B cell (primary cell): ENCODE data around the gene TMEM163. TPM values are rescaled to one million over a fixed set of nuclear protein-coding genes. Genes with fewer than 3 reads are reported as not detected.
A peak's percentile ranks its signal among the peaks of the same experiment; 100 is the strongest.

Source experiments
- ATAC-seq: fragments of 200-7000 bp; cut with Tn5 transposase; one replicate; pipeline ENCODE4 v1.10.0; 2021; ENCODE audit warnings: low read depth, mild to moderate bottlenecking, moderate number of reproducible peaks, moderate library complexity
- CTCF ChIA-PET: fragments of 350-600 bp; sonication (Branson Sonifier 250); formaldehyde crosslinking; loops from one replicate; lab custom pipeline; 2021; ENCODE audit warnings: antibody characterized with exemption, inconsistent platforms; lab: Charles Lee
- POLR2A ChIA-PET: fragments of 350-600 bp; sonication (Branson Sonifier 250); formaldehyde crosslinking; loops from one replicate; lab custom pipeline; 2021; ENCODE audit warnings: antibody characterized with exemption; lab: Charles Lee
- DNase-seq: peaks from one replicate; pipeline ENCODE4 v3.0.0; 2013
- H2AFZ ChIP-seq: 2 replicates; pipeline ENCODE4 v1.6.1; 2012; ENCODE audit warnings: mild to moderate bottlenecking, low read depth, low read length; ENCODE audit not compliant: insufficient read depth, poor library complexity, severe bottlenecking
- H3K27ac ChIP-seq, 2 donors: 1 replicate in 1 of 2; 2 replicates in 1 of 2; pipeline ENCODE4 v1.5.1; 2012 to 2013; ENCODE audit warnings: low read length in 2 of 2, mild to moderate bottlenecking in 2 of 2, moderate library complexity in 1 of 2
- H3K27me3 ChIP-seq, 4 experiments: fragments of 200-600 bp in 1 of 4; sonication (generic) in 1 of 4; replicated peaks in 1 of 4; 1 replicate in 2 of 4; 2 replicates in 2 of 4; pipeline versions ENCODE4 v1.6.1 to v1.7.0; 2013 to 2016; ENCODE audit warnings: low read length in 3 of 4, mild to moderate bottlenecking in 2 of 4, mixed read lengths in 1 of 4, moderate library complexity in 1 of 4; ENCODE audit not compliant: insufficient read depth in 4 of 4, control insufficient read depth in 3 of 4; ENCODE audit errors: control extremely low read depth in 1 of 4
- H3K36me3 ChIP-seq, 2 experiments: replicated peaks in 1 of 2; 1 replicate in 1 of 2; 2 replicates in 1 of 2; pipeline versions ENCODE4 v1.6.1 to v1.7.1; 2013; ENCODE audit warnings: low read length in 1 of 2; ENCODE audit not compliant: insufficient read depth in 2 of 2, control insufficient read depth in 1 of 2; ENCODE audit errors: control extremely low read depth in 1 of 2, extremely low read depth in 1 of 2
- H3K4me1 ChIP-seq, 2 donors: fragments of 200-600 bp in 1 of 2; sonication (generic) in 1 of 2; 1 replicate in 1 of 2; 2 replicates in 1 of 2; pipeline versions ENCODE4 v1.5.1 to v1.6.1; 2013 to 2017; ENCODE audit warnings: low read length in 2 of 2; ENCODE audit not compliant: control insufficient read depth in 2 of 2, insufficient read depth in 2 of 2
- H3K4me2 ChIP-seq: replicated peaks from 2 replicates; pipeline ENCODE3; 2012; ENCODE audit warnings: mild to moderate bottlenecking, low read depth, low read length; ENCODE audit not compliant: poor library complexity, severe bottlenecking
- H3K4me3 ChIP-seq, 5 experiments: fragments of 200-600 bp in 1 of 5; sonication (generic) in 1 of 5; 1 replicate in 3 of 5; 2 replicates in 2 of 5; pipeline versions ENCODE4 v1.5.1 to v1.7.0; 2011 to 2016; ENCODE audit warnings: low read length in 4 of 5, mild to moderate bottlenecking in 4 of 5, low read depth in 2 of 5, control low read depth in 1 of 5, moderate library complexity in 1 of 5; ENCODE audit not compliant: insufficient read depth in 1 of 5; ENCODE audit errors: control extremely low read depth in 1 of 5, extremely low read depth in 1 of 5
- H3K79me2 ChIP-seq: fragments of 200-600 bp; sonication (generic); one replicate; pipeline ENCODE4 v1.6.0; 2016; ENCODE audit warnings: low read length; ENCODE audit not compliant: control insufficient read depth, insufficient read depth
- H3K9ac ChIP-seq: fragments of 200-600 bp; sonication (generic); 2 replicates; pipeline ENCODE4 v1.6.1; 2017; ENCODE audit warnings: mild to moderate bottlenecking, low read length, moderate library complexity
- H3K9me3 ChIP-seq, 3 donors: one replicate each; pipeline versions ENCODE4 v1.6.1 to v1.7.1; 2013; ENCODE audit warnings: low read length in 2 of 3; ENCODE audit not compliant: control insufficient read depth in 2 of 3, insufficient read depth in 1 of 3; ENCODE audit errors: control extremely low read depth in 1 of 3
- H4K20me1 ChIP-seq: 2 replicates; pipeline ENCODE4 v1.6.0; 2012; ENCODE audit warnings: mild to moderate bottlenecking, low read length; ENCODE audit not compliant: insufficient read depth, control insufficient read depth, poor library complexity, severe bottlenecking
- H3K27ac Mint-ChIP-seq: one replicate; pipeline ENCODE4 v1.8.0; 2021; ENCODE audit warnings: mixed read lengths
- H3K27me3 Mint-ChIP-seq: one replicate; pipeline ENCODE4 v1.8.0; 2021; ENCODE audit warnings: mixed read lengths
- H3K4me1 Mint-ChIP-seq: one replicate; pipeline ENCODE4 v1.8.0; 2021; ENCODE audit warnings: mixed read lengths
- H3K4me3 Mint-ChIP-seq: one replicate; pipeline ENCODE4 v1.8.0; 2021; ENCODE audit warnings: mixed read lengths
- H3K9me3 Mint-ChIP-seq: one replicate; pipeline ENCODE4 v1.8.0; 2022; ENCODE audit warnings: mixed read lengths; ENCODE audit not compliant: insufficient read depth
- EZH2 ChIP-seq: IDR thresholded peaks from 2 replicates; pipeline ENCODE4 v1.6.1; 2012; ENCODE audit warnings: borderline replicate concordance, low read depth, mild to moderate bottlenecking, moderate library complexity, low read length; ENCODE audit not compliant: insufficient read depth, poor library complexity, severe bottlenecking
- WGBS: methylation state at CpG from one replicate; pipeline ENCODE4 v1.1.5; 2013; ENCODE audit warnings: missing lambda C conversion rate; ENCODE audit not compliant: insufficient coverage; 5-methylcytosine and 5-hydroxymethylcytosine counted together
- intact Hi-C: fragments of 100-400 bp; cut with micrococcal nuclease; formaldehyde crosslinking; loops from one replicate; pipeline ENCODE4 v1.10.0; 2022
- polyA plus RNA-seq: library from polyadenylated mRNA; depleted of rRNA; stranded (reverse); fragments of >200 nt; gene quantifications from 2 replicates; pipeline ENCODE4 v1.2.3, GENCODE V29; 2012
- total RNA-seq, 2 donors: library from RNA; stranded (reverse); fragments of 120-200 nt in 1 of 2; gene quantifications; 1 replicate in 1 of 2; 2 replicates in 1 of 2; pipeline versions ENCODE4 v1.2.3 to v1.2.4, GENCODE V29; 2013 to 2022
- TF ChIP-seq, protein P1 (sequence below): fragments of 200-600 bp; IDR thresholded peaks from one replicate; pipeline ENCODE4 v1.8.0; 2022; ENCODE audit warnings: antibody characterized with exemption, mild to moderate bottlenecking

Gene TMEM163
- total and polyA plus RNA-seq, 2 donors (not counting 1 experiment from before 2014, with no cell fraction given): 2.6 to 5.6 TPM

DNA sequence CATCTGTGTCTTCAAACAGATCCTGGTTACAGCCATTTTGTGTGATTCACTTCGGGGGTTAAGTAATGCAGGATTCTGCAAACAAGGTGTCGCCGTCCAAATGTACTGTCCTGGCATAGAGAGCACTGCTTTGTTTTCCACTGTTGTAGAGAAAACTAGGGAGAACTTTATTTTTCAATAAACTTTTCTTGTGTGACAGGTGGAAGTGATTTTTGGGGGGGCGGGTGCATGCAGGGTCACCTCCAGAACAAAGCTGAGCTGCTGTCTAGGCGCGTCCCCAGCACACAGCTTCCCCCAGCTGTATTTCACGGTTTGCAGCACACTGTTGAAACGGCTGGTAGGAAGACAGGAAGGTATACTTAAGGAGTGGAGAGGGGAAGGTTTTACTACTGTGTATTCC, 264.4 kb downstream of the TMEM163 start:
- no peak overlapping the region for H3K4me3 ChIP-seq
- H3K27me3 Mint-ChIP-seq: no peaks in the 10 kb centered on the region
- H3K4me3 Mint-ChIP-seq: no peak overlapping the region
- H3K4me2 ChIP-seq: no peak overlapping the region
- no peaks in the 10 kb centered on the region for H3K9me3 Mint-ChIP-seq
- ATAC-seq: no peak
- no peaks in the 10 kb centered on the region for H3K79me2 ChIP-seq
- peak overlapping the region; percentile 32 for H3K27ac Mint-ChIP-seq
- intact Hi-C loops: no loop called here
- H2AFZ ChIP-seq: no peak overlapping the region
- peaks cover 22% of the 10 kb centered on the region for H4K20me1 ChIP-seq
- 95% methylated on average over 3 of the region's 8 CpGs for WGBS
- ChIA-PET POLR2A (no interaction called here), CTCF (interaction anchor here (0.8 to 1.4 kb wide), 6 partner anchors 9 to 570 kb away, joined by 3 to 6 read pairs (median 4); no protein-coding TSS in a partner anchor)
- H3K4me1 ChIP-seq: no peaks in the 10 kb centered on the region
- H3K9me3 ChIP-seq: peaks cover 0 to 3% (median 0%) of the 10 kb centered on the region in 3 donors
- TF ChIP-seq EZH2: no peak
- TF ChIP-seq, protein P1, sequence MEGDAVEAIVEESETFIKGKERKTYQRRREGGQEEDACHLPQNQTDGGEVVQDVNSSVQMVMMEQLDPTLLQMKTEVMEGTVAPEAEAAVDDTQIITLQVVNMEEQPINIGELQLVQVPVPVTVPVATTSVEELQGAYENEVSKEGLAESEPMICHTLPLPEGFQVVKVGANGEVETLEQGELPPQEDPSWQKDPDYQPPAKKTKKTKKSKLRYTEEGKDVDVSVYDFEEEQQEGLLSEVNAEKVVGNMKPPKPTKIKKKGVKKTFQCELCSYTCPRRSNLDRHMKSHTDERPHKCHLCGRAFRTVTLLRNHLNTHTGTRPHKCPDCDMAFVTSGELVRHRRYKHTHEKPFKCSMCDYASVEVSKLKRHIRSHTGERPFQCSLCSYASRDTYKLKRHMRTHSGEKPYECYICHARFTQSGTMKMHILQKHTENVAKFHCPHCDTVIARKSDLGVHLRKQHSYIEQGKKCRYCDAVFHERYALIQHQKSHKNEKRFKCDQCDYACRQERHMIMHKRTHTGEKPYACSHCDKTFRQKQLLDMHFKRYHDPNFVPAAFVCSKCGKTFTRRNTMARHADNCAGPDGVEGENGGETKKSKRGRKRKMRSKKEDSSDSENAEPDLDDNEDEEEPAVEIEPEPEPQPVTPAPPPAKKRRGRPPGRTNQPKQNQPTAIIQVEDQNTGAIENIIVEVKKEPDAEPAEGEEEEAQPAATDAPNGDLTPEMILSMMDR: no peak
- peaks cover 0 to 49% of the 10 kb centered on the region in 2 experiments for H3K36me3 ChIP-seq
- no peak for DNase-seq
- H3K27me3 ChIP-seq: no peaks in the 10 kb centered on the region
- H3K27ac ChIP-seq: no peak overlapping the region
- no peaks in the 10 kb centered on the region for H3K4me1 Mint-ChIP-seq
- no peak overlapping the region for H3K9ac ChIP-seq

DNA sequence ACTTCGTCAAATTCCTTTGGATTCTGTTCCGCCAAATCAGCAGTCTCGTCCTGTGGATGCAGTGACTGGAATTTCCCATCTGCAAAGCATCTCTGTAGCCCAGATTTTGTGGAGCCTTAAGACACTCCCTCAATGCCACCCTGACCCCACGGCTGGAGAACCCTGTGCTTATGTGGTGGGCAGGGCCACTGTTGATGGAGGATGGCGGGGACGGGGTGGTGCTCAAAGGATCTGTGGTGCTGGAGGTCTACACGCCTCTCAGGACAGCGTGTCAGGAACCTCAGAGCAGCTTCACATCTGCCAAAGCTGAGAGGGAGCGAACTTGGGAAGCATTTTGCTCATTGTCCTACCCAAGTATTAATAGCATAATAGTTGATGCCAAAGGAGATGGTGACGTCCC, 264.8 kb downstream of the TMEM163 start:
- Histone ChIP-seq H3K27ac (no peak overlapping the region), H3K79me2 (no peaks in the 10 kb centered on the region), H3K36me3 (peaks cover 0 to 52% of the 10 kb centered on the region in 2 experiments), H3K4me2 (no peak overlapping the region), H3K4me1 (no peaks in the 10 kb centered on the region), H2AFZ (no peak overlapping the region), H4K20me1 (peaks cover 22% of the 10 kb centered on the region), H3K9ac (no peak overlapping the region), H3K4me3 (no peak overlapping the region), H3K9me3 (peaks cover 0 to 3% (median 0%) of the 10 kb centered on the region in 3 donors), H3K27me3 (no peaks in the 10 kb centered on the region)
- TF ChIP-seq EZH2: no peak
- TF ChIP-seq, protein P1: no peak
- ATAC-seq (no peak), DNase-seq (no peak)
- 97% methylated on average over 6 of the region's 10 CpGs for WGBS
- no peaks in the 10 kb centered on the region for H3K9me3 Mint-ChIP-seq
- no peak overlapping the region for H3K27ac Mint-ChIP-seq
- no peak overlapping the region for H3K4me3 Mint-ChIP-seq
- ChIA-PET POLR2A (no interaction called here), CTCF (interaction anchor here (0.8 to 3.8 kb wide), 6 partner anchors 8 to 569 kb away, joined by 3 to 22 read pairs (median 5); no protein-coding TSS in a partner anchor)
- H3K4me1 Mint-ChIP-seq: no peaks in the 10 kb centered on the region
- H3K27me3 Mint-ChIP-seq: no peaks in the 10 kb centered on the region
- intact Hi-C loops: no loop called here
